ENCODE measurements around the gene KCNJ6.
"Not testable (repeated sequence)": the region's sequence is repeated elsewhere in the genome, so short reads cannot be mapped to it uniquely, and the experiment has no call there.

Gene KCNJ6

DNA sequence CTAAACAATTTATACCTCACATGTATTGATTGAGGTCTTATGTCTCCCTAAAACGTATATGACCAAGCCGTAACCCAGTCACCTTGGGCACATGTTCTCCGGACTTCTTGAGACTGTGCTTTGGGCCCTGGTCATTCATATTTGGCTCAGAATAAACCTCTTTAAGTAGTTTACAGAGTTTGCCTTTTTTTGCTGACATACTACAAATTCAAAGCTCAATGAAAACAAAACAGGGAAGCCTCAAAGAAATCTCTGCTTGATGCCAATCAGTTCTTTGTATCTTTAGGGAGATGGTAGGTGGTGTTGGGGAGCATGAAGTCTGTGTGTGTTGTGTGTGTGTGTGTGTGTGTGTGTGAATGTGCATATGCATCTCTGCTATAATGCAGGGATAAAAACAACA, 247.0 kb downstream of the KCNJ6 start:
- no peak for DNase-seq

DNA sequence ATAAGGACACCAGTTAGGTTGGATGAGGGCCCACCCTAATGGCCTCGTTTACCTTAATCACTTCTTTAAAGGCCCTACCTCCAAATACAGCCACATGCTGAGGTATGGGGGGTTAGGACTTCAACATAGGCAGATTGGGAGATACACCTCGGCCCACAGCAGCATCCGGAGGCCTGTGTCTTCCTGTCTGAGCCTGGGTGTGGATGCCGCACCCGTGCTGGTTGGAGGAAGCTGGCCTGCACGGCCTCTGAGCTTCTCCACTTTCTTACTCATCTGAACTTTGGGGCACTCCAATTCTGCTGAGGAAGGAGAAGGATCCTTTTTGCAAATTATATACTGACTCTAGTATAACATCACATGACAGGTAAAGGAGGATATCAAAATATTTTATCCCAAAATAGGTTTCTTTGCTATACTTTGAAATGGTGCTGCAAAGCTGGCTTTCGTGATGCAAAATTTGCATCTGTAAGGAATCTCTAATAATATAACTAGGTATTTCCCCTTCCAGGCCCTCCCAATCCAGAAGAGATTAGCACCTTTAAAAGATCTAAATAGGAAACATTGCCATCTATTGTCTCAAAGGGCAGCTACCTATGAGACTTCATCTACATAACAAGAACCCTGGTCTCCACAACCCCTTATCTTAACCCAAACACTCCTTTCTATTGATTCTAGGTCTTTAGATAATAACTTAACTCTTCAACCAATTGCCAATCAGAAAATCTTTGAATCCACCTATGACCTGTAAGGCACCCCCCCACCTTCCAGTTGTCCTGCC, 247.6 kb downstream of the KCNJ6 start:
- DNase-seq: no peak

DNA sequence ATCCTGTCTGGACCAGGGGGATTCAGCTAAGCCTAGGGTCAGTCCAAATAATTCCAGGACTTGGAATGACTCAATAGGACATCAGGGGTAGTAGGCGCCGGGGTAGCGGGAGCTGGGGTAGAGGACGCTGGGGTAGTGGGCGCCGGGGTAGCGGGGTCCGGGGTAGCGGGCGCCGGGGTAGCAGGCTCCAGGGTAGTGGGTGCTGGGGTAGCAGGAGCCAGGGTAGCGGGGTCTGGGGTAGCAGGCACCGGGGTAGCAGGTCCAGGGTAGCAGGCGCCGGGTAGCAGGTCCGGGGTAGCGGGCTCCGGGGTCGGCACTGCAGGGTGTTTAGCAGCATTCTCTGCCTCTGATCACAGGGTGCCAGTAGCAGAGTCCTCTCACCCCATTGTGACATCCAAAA, 248.9 kb downstream of the KCNJ6 start:
- DNase-seq: no peak

DNA sequence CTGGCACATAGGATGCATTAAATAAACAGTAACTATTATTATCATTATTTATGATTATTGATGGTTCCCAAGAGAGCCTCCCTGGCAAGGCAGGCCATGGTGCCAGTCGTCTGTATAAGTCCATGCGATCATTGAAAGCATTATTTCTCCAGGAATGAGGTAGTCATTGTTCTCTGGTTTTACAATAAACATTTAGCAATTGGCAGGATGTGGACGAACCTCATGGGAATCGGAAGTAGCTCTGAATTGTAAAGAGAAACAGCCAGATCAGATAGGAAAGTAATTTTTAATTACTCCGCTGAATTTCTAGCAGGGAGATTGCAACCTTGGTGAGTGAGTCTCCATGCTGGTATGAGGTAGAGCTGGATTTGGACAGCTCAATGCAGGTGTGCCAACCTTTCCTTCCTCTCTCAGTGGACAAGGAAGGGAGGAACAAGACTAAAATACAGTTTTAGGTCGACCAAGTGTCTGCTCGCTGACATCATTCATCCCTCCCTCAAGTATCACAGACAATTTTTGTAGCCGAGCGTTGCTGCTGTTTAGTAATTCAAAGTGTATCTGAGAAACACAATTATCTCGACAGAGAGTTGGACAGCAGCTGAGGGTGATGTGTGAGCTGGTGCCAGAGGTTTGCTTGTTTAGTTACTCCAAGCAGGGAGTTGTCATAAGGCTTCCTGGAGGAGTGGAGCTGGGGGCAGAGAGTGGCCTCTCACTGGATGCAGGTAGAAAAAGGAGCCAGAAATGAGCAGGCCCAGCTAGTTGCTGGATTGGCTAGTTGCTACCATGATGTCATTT, 250.8 kb downstream of the KCNJ6 start:
- no peak for DNase-seq

DNA sequence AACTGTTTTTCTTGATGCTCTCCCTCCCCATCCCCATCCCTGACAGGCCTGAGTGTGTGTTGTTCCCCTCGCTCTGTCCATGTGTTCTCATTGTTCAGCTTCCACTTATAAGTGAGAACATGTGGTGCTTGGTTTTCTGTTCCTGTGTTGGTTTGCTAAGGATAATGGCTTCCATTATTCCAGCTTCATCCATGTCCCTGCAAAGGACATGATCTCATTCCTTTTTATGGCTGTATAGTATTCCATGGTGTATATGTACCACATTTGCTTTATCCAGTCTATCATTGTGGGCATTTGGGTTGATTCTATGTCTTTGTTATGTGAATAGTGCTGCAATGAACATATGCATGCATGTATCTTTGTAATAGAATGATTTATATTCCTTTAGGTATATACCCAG, 254.0 kb downstream of the KCNJ6 start:
- not testable (repeated sequence) for DNase-seq

DNA sequence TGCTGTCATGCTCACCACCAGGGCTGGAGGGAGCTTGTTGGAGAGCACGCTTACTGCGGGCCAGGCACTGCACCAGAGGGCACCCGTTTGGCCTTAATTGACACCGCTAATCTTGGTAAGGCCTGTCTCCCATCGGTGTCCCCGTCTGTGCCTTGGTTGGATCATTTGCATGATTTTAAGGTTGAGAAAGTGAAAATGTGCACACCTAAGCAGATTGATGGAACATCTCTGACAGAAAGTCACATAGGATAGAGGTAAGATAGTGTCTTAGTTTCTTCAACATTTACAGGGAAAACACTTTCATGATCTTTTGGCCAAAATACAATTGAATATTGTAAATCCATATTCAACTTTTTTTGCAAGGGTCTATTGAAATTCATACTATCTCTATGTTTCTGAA, 255.5 kb downstream of the KCNJ6 start:
- DNase-seq: no peak

DNA sequence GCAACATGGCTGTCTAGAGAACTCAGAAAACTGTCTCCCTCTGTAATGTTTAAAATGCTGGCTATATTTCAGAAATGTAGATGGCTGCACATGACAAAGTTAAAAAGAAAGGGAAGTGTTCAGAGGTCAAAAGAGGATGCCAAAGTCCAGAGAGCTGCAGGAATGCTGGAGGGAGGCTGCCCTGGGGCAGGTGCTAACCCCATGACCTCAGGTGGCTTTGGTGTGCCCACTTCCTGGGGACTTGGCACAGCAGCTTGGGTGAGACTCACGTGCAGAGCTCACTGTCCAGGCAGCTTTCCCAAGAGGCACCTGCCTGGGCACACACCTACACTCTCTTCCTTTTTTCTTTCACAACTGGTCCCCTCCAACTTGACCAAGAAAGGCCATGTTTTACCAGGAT, 256.4 kb downstream of the KCNJ6 start:
- DNase-seq: no peak

DNA sequence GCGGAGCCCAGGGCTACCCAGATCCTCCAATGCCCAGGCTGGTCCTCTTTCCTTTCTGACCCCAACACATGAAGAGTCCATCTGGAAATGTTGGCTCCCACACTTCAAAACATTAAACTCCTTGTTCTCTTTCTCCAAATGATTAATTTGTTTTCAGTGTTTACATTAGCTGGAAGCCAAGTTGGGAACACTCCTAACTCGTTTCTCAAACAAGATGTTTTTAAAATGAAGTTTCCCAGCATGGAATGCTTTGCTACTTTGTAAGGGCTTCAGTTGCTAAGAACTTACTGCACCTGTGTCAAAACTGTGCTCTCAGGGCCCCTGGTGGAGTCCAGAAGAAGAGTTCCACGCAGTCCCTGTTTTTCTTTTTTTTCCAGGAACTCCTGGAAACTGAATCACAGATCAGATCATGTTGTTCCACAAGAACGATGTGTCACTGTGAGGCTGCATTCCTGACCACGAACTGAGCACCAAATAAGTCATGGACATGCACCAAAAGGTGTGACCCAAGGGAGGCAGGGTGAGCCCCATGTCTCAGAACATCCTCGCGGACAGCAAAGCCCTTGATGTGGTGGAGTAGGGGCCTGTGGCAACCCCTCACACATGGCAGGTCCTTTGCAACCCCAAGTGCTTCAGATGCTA, 257.3 kb downstream of the KCNJ6 start:
- DNase-seq: no peak

DNA sequence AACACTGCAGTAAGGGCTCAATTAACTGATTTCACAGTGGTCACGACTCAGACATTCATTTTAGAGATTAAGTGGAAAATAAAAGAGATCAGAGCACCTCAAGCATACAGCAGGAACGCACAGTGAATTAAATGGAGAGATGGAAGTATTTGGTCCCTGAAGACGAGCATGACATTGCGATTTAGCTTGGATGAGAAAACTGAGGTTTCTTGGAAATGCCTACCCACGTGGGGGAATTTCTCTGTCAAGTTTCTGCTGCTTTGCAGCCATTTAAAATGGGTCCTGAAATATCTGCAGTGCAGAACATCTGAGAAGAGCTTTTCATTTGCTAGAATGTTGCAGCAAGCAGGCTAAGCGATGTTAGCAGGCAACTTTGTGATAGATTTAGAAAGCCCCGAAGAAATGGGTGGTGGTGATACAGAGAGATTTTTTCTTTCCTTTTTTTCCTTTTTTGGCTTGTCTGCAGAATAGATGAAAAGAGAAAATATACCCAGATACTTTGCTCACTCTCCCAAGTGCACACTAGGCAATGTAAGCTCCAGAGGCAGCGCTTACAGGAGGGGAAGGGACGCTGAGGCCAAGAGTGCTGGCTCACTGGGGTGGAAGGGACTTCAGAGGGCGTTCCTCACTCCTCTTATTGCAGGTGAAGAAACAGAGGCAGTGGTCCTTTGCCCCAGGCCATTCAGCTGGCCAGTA, 258.0 kb downstream of the KCNJ6 start:
- no peak for DNase-seq

DNA sequence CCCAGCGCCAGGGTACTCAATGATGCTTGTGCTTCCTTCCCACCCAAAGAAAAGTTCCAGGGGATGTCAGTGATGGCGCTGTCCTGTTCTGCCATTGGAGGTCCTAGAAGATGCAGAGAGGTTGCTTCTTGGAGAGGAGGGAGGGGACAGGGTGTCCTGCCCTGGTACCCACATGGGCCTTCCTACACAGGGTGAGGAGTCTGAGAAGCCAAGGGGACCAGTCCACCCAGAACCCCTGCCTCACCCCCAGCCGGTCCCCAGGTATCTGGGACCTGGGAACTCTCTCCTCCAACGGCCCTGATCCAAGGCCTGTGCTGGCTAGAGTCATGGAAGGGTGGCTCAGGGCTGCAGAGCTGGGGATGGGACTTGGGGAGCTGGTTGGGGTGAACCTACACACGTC, 259.4 kb downstream of the KCNJ6 start:
- DNase-seq: no peak

DNA sequence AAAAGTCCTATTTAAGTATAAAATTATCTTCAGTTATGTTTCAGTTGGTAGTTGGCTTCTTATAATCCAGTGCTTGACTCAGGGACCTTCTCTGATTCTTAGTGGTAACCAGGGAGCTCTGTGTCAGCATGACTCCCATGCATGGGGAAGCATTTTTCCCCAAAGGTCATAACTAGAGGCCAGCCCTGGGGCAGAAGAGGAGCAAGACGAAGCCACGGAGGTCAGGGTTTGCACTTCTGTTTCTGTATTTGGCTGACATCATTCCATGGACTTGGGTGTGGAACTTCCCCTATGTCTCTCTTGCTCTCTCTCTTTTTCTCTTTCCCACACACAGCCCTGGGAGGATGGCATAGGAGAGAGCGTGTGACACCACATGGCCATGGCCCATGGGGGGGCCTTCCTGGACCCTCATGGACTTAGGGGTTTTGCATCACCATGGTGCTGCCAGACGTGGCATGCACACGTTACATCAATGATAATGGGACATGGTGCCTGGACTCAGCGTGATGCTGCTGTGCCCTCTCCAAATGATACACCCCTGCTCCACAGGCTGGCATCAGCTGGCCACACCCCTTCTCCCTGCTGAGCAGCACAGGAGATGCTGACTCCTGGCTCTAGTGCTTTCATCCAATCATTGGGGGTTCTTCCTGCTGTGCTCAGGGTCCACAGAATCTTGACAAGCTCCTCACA, 260.5 kb downstream of the KCNJ6 start:
- no peak for DNase-seq

DNA sequence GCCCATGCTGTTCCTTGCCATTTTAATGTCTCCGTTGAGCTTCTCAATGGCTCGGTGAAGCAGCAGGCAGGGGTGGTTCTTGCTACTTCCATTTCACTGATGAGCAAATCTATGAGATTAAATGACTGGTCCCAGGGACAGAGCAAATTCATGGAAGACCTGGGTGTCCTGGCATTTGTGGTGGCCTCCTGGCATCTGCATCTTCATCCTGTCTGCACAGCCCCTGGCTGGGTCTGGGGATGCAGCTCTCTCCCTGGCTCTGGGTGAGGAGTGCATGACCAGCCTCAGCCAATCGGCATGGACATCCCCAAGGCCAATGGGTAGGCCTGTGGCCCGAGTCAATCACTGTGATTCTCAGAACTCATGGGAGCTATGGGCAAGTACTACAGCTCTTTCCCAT, 261.7 kb downstream of the KCNJ6 start:
- no peak for DNase-seq

DNA sequence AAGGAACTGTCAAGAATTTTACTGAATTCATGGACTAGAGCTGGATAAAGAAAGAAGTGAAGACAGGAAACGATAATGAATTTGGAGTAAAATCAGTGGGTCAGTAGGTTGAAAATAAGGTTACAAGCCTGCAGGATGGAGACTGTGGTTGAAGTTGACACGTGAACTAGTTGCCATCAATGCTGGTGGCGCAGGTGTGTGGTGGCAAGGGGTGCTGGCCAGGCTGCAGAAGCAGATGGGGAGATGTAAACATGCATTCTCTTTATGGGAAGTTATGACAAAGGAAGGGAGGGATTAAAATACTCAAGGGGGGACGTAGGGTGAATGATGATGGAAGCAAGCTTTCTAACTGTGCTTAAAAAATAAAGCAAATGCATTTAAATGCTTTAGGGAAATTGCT, 263.1 kb downstream of the KCNJ6 start:
- no peak for DNase-seq

DNA sequence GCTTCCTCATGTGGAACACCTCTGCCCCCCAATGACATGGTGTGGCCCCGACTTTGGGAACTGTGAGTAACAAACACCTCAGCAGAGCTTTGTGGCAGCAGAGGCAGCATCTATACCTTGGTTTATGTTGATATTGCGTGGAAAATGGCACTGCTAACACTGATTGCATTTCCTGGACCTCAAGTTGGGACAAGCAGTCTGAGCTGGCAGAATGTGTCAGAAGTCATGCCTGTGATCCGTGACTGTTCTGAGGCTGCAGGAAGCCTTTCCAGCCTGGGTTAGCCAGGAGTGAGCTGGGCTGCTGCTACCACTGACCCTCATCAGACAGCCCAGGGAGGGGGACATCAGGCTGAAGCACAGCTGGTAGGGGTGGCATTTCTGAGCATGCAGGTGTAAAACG, 268.5 kb downstream of the KCNJ6 start:
- DNase-seq: no peak

DNA sequence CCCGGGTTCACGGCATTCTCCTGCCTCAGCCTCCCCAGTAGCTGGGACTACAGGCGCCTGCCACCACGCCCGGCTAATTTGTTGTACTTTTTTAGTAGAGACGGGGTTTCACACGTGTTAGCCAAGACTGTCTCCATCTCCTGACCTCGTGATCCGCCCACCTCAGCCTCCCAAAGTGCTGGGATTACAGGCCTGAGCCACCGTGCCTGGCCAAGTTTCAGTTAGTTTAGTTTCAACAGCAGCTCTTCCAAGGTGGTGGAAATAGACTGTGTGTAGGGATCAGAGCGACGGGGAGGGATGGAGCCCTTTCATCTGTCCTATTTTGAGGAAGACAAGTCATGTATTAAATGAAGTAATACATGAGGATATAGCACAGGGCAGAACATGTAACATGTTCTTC, 269.5 kb downstream of the KCNJ6 start:
- DNase-seq: not testable (repeated sequence)

DNA sequence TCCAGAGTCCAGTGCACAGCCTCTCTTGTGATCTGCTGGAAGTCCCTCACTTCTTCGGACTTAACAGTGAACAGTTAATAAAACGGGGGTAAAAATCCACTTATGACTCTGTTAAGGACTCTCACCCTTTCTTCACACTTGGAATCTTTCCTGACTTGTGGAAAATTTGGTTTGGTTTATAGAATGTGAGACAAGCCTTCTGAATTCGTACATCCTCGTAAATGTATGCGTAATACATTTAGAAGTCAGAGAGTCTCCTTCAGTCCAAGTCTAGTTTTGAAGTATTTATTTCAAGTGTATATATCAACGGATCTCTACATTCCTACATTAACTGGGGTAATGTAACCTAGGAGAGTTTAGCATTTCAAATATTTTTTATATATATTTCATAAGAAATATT, 270.4 kb downstream of the KCNJ6 start:
- no peak for DNase-seq

DNA sequence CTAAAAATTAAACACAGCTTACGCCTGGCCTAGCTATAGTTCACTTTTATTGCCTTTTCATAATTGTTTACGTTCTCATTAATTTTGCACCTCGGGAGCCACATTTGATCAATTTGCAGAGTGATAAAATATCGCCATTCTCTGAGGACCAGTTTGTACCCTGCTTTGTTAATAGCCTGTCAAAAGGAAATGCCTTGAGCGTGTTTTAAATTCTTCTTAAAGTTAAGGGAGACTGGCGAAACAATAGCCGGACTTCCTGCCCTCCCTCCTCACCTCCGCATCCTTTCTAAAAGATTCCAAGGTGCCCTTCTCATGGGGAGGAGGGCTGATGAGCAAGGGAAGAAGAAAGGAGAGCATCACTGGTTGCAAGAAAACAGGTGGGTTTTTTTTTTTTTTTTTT, 271.6 kb downstream of the KCNJ6 start:
- DNase-seq: no peak

DNA sequence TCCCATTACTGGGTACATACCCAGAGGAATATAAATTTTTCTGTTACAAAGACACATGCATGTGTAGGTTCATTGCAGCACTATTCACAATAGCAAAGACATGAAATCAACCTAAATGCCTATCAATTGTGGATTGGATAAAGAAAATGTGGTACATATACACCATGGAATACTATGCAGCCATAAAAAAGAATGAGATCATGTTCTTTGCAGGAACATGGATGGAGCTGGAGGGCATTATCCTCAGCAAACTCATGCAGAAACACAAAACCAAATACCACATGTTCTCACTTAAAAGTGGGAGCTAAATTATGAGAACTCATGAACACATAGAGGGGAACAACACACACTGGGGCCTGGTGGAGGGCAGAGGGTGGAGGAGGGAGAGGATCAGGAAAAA, 272.4 kb downstream of the KCNJ6 start:
- DNase-seq: not testable (repeated sequence)

DNA sequence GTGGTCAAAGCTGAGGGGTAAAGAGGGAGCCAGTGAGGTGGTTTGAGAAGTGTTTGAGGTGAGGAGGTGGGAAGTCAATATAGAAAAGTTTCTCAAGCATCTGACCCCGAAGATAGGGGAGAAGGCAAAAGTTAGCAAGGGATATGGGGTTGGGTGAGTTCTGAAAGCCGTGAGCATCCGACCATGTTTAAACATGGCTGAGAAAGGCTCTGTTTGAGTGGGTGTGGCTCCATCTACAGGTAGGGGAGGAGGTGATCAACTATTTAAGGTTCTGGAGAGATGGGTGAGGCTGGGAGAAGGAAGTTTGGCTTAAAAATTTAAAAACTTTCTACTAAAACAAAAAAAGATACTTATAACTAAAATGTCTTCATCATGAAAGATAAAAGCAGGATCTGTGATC, 273.8 kb downstream of the KCNJ6 start:
- peak; percentile 47 for DNase-seq

DNA sequence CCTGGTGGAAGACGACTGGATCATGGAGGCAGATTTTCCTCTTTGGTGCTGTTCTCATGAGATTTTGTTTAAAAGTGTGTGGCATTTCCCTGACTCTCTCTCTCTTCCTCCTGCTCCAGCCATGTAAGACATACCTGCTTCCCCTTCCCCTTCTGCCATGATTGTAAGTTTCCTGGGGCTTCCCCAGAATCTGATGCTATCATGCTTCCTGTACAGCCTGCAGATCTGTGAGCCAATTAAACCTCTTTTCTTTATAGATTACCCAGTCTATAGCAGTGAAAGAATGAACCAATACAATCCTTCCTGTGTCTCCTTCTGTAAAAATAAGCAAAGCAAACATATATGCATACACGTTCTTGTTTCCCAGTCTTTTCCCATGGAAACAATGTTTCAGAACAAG, 276.5 kb downstream of the KCNJ6 start:
- no peak for DNase-seq

DNA sequence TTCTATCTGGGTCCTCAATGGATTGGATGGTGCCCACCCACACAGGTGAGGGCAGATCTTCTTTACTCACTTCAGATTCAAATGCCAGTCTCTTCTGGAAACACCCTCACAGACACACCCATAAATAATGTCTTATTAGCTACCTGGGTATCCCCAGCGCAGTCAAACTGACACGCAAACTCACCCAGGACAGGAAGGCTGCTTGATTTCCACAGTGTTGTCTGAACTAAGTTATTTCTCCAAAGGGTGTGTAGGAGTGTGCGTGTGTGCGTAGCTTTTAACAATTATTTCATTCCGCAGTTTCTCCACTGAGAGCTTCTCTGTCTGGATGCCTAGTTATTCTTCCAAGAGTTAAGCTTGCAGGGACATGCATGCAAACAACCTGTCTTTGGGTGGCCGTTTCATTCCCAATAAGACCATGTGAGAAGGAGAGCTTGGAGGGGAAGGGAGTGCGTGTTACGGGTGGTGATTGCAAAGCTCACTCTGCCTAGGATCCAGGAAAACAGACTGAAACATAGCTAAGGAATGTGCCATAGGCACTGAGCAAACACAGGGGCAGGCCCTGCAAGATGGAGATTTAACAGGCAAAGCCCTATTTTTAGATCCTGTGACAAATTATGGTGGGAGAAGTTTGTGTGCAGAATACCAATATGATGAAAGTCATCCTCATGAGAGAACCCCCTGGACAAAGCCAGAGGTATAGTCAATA, 280.0 kb downstream of the KCNJ6 start:
- DNase-seq: no peak
